ENCODE results near the gene LGALS14.

LGALS14 gene

DNA sequence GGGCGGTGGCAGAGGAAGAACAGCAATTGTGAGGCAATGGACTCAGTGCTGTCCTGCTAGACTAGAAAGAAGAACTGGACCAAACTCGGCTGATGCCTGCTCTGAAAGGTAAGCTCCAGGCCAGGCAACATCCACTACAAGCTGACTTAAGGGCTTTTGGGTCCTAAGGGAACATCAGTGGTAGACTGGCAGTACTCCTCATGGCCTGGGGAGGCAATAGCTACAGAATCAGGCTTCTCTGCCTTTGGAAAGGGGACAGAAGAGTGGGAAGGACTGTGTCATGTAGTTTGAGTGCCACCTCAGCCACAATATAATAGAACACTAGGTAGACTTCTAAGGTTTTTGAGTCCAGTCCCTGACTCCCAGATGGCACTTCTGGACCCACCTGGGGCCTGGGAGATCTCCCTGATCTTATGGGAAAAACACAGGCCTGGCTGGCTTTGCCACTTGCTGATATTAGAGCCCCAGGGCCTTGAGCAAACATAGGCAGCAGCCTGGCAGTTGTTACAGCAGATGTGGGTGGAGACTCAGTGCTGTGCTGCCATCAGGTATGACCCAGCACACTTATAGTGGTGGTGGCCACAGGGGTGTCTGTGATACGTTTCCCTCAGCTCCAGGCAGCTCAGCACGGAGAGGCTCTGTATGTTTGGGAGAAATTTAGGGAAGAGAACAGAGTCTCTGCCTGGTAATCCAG, 42.7 kb downstream of the LGALS14 start:
- no peak for DNase-seq (ENCODE audit: low read depth)

DNA sequence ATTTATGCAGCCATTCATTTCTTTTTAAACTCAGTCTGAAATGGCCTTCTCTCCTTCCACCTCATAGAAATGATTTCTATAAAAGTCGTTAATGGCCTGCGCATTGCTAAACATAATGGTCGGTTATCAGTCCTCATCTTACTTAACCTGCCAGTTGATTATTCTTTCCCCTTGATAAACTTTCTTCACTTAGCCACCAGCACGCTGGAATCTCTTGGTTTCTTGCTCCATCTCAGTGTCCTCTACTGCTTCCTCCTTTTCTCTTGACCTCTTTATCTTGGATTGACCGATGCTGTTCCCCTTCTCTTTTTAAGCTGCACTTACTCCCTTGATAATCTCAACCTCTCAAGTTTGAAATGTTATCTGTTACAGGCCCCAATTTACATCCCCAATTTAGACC, 45.7 kb downstream of the LGALS14 start:
- DNase-seq (ENCODE audit: low read depth) = no peak

DNA sequence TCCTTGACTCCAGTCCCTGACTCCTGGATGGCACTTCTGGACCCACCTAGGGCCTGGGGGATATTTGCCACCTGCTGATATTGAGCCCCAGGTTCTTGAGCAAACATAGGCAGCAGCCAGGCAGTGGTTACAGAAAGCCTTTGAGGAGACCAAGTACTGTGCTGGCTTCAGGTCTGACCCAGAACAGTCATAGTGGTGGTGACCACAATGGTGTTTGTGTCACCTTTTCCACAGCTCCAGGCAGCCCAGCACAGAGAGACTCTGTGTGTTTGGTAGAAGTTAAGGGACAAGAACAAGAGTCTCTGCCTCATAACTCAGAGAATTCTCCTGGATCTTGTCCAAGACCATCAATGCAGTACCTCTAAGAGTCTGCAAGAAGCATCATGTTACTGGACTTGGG, 48.1 kb downstream of the LGALS14 start:
- DNase-seq (ENCODE audit: low read depth) = no peak

DNA sequence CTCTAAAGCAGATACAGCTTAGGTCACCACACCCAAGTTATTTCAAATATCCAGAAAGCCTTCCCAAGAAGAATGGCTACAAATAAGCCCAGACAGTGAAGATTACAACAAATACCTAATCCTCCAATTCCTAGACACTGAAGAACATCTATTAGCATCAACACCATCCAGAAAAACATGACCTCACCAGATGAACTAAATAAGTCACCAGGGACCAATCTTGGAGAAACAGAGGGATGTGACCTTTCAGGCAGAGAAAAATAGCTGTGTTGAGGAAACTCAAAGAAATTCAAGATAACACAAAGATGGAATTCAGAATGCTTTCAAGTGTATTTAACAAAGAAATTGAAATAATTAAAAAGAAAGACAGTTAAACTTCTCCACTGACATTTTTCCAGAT, 48.5 kb downstream of the LGALS14 start:
- no peak for DNase-seq (ENCODE audit: low read depth)

DNA sequence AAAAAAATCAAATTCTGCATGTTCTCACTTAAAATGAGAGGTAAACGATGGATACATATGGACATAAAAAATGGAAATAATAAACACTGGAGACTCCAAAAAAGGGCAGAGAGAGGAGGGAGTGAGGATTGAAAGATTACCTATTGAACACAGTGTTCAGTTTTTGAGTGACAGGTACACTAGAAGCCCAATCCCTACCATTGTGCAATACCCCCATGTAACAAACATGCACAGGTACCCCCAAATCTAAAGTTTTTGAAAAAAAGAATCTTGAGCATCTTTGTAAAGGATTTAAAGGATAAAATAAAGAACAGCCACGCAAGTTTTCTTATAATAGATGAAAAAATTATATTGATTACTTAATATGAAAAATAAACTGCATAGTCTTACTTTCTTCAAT, 50.3 kb downstream of the LGALS14 start:
- no peak for DNase-seq (ENCODE audit: low read depth)

DNA sequence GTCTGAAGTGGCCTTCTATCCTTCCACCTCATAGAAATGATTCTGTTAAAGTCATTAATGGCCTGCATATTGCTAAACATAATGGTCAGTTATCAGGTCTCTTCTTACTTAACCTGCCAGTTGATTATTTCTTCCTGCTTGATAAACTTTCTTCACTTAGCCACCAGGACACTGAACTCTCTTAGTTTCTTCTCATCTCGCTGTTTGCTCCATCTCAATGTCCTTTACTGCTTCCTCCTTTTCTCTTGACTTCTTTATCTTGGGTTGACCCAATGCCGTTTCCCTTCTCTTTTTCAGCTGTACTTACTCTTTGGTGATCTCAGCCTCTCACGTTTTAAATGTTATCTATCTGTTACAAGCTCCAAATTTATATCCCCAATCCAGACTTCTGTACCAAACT, 50.7 kb downstream of the LGALS14 start:
- DNase-seq (ENCODE audit: low read depth) = no peak

All from activated T-helper 9 cell treated with anti-CD3 and anti-CD28 coated beads, Interleukin-2, amount 50 U/mL, for 16 hours (primary cell).